ENCODE data around the gene RFESD. TPM values are rescaled to one million over a fixed set of nuclear protein-coding genes. Genes with fewer than 3 reads are reported as not detected.
"Not testable (repeated sequence)": the region's sequence is repeated elsewhere in the genome, so short reads cannot be mapped to it uniquely, and the experiment has no call there.

Gene RFESD
- polyA plus RNA-seq, 1 donor from 2014 or later = 4.1 TPM

GRCh38 chr5:95697781-95698681 is 51.5 kb downstream of the RFESD start:
- H3K4me1 Mint-ChIP-seq = peaks cover 0 to 4% (median 0%) of the 10 kb centered on the region in 3 donors
- H3K27me3 Mint-ChIP-seq = peaks cover 11% of the 10 kb centered on the region
- H3K4me3 Mint-ChIP-seq = no peak overlapping the region
- no peak overlapping the region for H3K27ac Mint-ChIP-seq
- peaks cover 0 to 1% (median 0%) of the 10 kb centered on the region in 3 donors for H3K9me3 Mint-ChIP-seq
- no peaks in the 10 kb centered on the region for H3K36me3 Mint-ChIP-seq

DNA sequence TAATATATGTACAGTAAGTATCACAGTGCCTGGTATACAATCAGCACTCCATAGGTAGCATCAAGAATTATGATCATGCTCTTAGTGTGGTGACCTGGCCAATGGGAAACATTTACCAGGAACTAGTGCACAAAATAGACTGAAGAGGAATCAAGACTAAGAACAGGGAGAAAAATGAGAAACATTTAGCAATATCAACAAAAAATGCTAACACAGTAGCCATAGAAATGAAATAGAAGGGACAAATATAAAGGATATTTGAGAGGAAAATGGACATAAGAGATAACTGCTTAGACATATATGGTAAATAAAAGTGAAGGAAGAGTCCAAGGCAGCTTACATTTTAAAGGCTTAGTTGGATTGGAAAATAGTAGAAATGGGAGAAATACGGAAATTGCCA is 52.8 kb downstream of the RFESD start:
- no peaks in the 10 kb centered on the region for H3K36me3 Mint-ChIP-seq
- peaks cover 0 to 1% (median 0%) of the 10 kb centered on the region in 3 donors for H3K9me3 Mint-ChIP-seq
- H3K27ac Mint-ChIP-seq = no peak overlapping the region
- H3K4me3 Mint-ChIP-seq = no peak overlapping the region
- peaks cover 0 to 4% (median 0%) of the 10 kb centered on the region in 3 donors for H3K4me1 Mint-ChIP-seq
- H3K27me3 Mint-ChIP-seq = peaks cover 11% of the 10 kb centered on the region

DNA sequence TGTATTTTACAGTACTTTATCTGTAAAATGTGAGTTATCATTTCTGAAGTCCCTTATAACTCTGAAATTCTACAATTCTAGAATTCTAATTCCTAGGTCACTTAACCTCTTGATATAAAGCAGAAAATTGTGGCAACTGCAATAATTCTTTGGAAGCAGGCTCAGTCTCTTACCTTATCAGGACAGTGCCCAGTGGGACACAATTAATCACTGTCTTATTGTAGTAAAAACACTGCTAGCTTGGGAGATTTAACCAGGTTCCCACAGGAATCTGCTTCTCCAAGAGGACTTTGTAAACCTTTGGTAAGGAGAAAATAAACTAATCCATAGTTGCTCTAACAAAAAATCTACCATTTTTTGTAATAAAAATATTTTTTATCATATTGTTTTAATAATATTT is 54.5 kb downstream of the RFESD start:
- Mint-ChIP-seq H3K36me3 (no peaks in the 10 kb centered on the region), H3K4me3 (no peak overlapping the region), H3K27ac (no peak overlapping the region), H3K27me3 (peaks cover 8% of the 10 kb centered on the region), H3K4me1 (peaks cover 0 to 4% (median 0%) of the 10 kb centered on the region in 3 donors), H3K9me3 (peaks cover 0 to 1% (median 0%) of the 10 kb centered on the region in 3 donors)

DNA sequence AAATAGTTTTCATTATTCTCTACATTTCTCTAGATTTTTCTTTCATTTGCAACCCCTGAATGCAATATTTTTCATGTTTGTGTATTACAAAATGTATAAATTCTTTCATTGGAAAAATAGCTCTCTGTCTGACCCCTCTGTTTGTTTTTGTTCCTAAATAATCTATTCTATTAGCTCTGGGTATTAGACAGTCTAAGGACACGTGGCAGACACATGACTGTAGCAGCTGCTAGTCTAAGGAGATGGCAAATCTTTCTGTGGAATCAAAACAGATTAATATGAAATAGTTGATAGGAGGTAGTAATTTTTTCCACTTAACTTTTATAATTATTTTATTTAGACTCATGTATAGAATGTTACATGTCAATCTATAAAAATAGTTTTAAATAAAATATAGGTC is 57.6 kb downstream of the RFESD start:
- no peak overlapping the region for H3K27ac Mint-ChIP-seq
- no peaks in the 10 kb centered on the region for H3K36me3 Mint-ChIP-seq
- H3K4me3 Mint-ChIP-seq = no peak overlapping the region

DNA sequence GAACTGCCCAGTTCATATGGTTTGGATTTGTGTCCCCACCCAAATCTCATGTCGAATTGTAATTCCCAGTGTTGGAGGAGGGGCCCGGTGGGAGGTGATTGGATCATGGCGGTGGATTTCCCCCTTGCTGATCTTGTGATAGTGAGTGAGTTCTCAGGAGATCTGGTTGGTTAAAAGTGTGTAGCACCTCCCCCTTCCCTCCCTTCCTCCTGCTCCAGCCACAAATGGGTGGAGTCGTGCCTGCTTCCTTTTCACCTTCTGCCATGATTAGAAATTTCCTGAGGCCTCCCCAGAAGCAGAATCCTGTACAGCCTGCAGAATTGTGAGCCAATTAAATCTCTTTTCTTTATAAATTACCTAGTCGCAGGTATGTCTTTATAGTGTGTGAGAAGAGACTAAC is 59.6 kb downstream of the RFESD start:
- not testable (repeated sequence) for H3K36me3 Mint-ChIP-seq, H3K27me3 Mint-ChIP-seq

More for the DNA sequence above, 57.6 kb downstream of the RFESD start:
- Mint-ChIP-seq H3K9me3 (peaks cover 0 to 3% (median 0%) of the 10 kb centered on the region in 3 donors), H3K27me3 (no peaks in the 10 kb centered on the region), H3K4me1 (peaks cover 0 to 4% (median 1%) of the 10 kb centered on the region in 3 donors)

GRCh38 chr5:95707055-95707454 is 60.5 kb downstream of the RFESD start:
- no peak overlapping the region for H3K4me3 Mint-ChIP-seq
- peaks cover 0 to 1% (median 0%) of the 10 kb centered on the region in 3 donors for H3K4me1 Mint-ChIP-seq
- H3K27ac Mint-ChIP-seq = no peak overlapping the region
- no peaks in the 10 kb centered on the region for H3K27me3 Mint-ChIP-seq
- H3K36me3 Mint-ChIP-seq = peaks cover 3% of the 10 kb centered on the region
- H3K9me3 Mint-ChIP-seq = peaks cover 0 to 2% (median 0%) of the 10 kb centered on the region in 3 donors

More for the DNA sequence above, 59.6 kb downstream of the RFESD start:
- not testable (repeated sequence) for H3K27ac Mint-ChIP-seq, H3K4me1 Mint-ChIP-seq, H3K4me3 Mint-ChIP-seq, H3K9me3 Mint-ChIP-seq

Other genes with a start within 250 kb of the RFESD start
- gene SKIC3, start 91.8 kb upstream of the RFESD start, polyA plus RNA-seq = 46.0 TPM
- gene ARSK, start 91.7 kb upstream of the RFESD start, polyA plus RNA-seq = 6.9 TPM
- 0.66 TPM for gene GPR150, start 26.7 kb upstream of the RFESD start, polyA plus RNA-seq
- not detected for gene SPATA9, start 36.2 kb downstream of the RFESD start, polyA plus RNA-seq
- gene RHOBTB3, start 84.6 kb downstream of the RFESD start, polyA plus RNA-seq = 1.9 TPM
- gene GLRX, start 175.9 kb downstream of the RFESD start, polyA plus RNA-seq = 113 TPM